ENCODE measurements around the gene JAK3.

GRCh38 chr19:17831419-17831888 is 16.3 kb downstream of the JAK3 start:
- TF ChIP-seq CTCF (IDR thresholded peaks at IDR 0.05; ENCODE audit: low read depth, low read length), result no peak
- TF ChIP-seq EZH2phosphoT487 (IDR thresholded peaks at IDR 0.05; ENCODE audit: low read depth), result no peak

Measured in OCI-LY3 (cell line).